ENCODE measurements around the gene LNPK.
"Not testable (repeated sequence)": the region's sequence is repeated elsewhere in the genome, so short reads cannot be mapped to it uniquely, and the experiment has no call there.

Gene LNPK

DNA sequence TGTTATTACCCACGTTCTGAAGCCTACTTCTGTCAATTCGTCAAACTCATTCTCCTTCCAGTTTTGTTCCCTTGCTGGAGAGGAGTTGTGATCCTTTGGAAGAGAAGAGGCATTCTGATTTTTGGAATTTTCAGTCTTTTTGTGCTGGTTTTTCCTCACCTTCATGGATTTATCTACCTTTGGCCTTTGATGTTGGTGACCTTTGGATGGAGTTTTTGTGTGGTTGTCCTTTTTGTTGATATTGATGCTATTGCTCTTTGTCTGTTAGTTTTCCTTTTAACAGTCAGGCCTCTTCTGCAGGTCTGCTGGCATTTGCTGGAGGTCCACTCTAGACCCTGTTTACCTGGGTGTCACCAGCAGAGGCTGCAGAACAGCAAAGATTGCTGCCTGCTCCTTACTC, 88.8 kb downstream of the LNPK start:
- DNase-seq (ENCODE audit: low read depth in 1 of 2, low spot score in 1 of 2), result not testable (repeated sequence)

DNA sequence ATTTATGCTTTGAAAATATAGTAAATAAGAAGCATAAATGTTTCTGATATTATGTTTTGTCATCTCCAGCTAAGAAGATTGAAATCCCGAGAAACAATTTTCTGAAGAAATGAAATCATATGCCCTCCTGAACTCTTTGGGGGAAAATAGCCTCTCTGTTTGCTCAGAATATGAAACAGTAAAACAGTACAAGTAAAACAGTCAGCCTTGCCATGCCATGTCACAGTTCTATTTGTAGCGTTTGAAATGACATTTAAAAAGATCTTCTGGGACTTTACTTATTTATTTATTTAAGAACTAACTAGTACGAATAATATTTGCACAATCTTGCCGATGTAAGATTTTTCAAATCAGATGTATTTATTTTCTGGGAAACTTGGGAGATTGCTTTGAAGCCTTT, 98.0 kb downstream of the LNPK start:
- DNase-seq (ENCODE audit: low read depth in 1 of 2, low spot score in 1 of 2), result no peak

DNA sequence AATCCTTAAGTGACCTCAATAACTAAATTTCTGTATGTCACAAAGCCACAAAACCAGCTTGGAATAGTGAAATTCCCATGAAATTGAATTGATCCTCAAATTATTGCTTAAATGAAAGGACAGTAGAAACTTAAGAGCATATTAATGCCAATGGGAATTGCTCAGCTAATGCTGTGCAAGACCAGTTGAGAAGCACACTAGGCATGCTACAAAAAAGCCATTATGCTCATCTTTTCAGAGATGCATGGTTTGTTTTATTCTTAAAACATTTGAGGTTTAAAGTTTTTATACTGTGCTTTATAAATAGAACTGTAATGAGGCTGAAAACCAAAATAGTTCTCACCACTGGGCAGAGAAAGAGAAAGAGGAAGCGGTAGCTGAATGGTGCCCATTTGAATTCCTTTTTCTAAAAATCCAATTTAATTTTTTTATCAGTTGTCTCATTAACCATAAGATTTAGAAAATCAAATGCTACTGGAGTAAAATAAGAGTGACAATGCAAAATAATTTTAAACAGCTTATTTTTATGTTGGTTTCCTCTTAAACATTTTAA, 98.6 kb downstream of the LNPK start:
- DNase-seq (ENCODE audit: low read depth in 1 of 2, low spot score in 1 of 2), result no peak

DNA sequence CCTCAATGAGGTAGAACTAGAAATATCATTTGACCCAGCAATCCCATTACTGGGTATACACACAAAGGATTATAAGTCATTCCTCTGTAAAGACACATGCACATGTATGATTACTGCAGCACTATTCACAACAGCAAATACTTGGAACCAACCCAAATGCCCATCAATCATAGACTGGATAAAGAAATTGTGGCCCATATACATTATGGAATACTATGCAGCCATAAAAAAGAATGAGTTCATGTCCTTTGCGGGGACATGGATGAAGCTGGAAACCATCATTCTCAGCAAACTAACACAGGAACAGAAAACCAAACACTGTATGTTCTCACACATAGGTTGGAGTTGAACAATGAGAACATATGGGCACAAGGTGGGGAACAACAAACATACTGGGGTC, 106.1 kb downstream of the LNPK start:
- not testable (repeated sequence) for DNase-seq (ENCODE audit: low read depth in 1 of 2, low spot score in 1 of 2)

DNA sequence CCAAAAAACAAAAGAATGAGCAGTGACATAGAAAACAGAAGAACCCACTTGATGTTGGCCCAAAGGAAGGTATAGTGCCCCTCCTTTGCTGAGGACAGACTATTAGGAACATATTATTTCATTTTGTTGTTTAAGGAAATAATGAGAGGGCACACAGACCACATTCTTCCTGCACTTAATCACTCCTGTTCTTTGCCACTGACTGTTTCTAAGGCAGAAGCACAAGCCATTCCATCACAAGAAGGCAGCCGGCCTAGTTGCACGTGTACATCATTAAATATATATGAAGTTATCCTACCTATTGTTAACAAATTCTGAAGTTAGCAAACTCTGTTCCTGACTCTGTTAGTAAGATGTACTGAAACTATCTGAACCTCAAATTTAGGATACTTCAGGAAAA, 110.0 kb downstream of the LNPK start:
- no peak for DNase-seq (ENCODE audit: low read depth in 1 of 2, low spot score in 1 of 2)

DNA sequence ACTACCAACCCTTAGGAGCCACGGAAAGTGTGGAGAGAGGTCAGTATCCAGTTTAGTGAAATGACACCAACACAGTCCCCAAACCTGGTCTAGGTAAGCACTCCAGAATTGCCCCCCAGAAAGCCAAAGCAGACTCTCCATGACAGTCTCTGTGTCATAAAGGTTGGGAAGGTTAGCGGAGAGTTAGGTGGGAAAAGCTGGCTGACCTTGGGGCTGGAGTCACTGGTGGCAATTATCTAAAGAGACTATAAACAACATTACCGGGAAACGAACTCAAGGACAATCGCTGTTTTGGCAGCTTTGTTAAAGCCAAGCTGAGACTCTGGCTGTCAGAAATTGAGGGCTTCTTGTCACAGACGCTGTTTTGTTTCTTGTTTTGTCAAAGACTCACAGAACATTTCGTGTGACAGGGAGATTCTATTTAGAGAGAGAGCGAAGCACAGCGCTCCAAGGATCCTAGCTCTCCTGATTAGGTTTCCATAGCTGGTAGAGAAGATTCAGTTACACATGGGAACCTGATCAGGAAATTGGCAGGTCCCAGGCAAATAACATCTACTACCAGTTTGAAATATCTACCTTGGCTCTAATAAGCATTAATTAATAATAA, 111.3 kb downstream of the LNPK start:
- DNase-seq (ENCODE audit: low read depth in 1 of 2, low spot score in 1 of 2), result no peak

DNA sequence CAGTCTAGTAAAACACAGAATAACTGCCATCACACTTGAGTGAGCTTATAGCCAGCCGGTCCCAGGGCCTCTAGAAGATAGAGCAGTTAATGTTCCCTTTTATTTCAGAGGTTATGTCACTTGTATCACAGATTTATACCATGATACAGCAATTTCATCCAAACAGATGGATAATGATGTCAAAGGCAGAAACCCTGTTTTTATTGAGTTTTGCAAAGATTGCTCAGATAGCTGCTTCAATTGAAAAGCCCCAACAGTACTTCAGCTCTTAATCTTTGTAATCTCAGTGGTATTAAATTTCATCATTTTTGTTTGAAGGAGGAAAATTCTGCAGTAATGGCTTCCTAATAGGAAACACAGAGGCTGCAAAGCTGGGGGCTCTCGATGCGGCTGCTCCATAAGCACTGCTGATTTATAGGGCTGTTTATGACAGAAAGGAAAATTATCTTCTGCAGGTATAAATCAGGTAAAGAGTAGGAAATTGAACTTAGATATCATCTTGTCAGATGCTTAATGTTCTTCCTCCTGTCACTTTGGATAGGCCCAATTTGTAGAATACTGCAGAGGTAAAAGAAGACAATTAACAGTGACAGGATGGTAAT, 112.3 kb downstream of the LNPK start:
- no peak for DNase-seq (ENCODE audit: low read depth in 1 of 2, low spot score in 1 of 2)

DNA sequence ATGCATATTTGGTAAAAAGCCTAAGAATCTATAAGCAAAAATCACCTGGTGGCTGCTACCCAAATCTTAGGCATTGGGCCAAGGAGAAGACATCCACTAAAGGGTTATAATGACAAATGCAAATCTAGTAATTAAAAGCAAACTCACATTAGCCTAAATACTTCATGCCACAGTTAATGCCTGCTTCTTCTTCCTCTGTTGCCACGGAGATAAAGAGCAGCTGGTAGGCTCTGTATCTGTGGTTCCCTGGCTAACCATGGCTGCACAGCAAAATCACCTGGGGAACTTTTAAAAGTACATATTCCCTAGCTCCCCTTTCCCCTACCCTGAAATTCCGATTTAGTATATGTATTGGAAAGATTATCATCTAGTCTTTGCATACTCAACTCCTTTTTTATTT, 114.3 kb downstream of the LNPK start:
- DNase-seq (ENCODE audit: low read depth in 1 of 2, low spot score in 1 of 2), result no peak

DNA sequence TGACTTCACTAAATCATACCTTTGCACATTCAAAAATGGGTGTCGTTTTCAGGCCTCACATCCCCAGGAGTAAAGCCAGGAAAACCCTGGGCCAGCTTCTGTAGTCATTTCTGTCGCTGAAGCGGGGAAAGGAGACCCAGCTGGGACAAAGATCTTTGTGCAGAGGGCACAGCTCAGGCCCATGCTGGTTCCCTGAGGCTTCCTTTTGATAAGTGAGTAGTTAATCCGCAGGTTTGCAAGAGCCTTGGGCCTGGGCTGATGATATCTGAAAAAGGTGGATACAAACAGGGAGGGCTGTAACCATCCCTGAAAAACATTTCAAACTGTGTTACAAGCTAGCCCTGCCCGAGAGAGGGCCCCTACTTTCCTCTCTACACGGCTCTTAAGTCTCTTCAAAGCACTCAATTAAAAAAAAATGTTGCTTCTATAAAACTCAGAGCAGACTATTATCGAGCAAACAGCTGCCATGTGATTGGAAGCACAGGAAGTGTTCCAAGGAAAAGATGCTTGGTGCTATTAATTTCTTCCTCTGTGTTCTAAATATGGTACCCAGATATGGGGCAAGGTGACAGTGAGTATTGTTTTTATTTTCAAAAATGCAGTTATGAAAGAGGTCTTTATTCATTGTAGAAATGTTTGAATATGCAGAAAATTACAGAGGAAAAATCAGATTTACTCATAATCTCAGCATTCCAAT, 117.2 kb downstream of the LNPK start:
- DNase-seq (ENCODE audit: low read depth in 1 of 2, low spot score in 1 of 2), result no peak

DNA sequence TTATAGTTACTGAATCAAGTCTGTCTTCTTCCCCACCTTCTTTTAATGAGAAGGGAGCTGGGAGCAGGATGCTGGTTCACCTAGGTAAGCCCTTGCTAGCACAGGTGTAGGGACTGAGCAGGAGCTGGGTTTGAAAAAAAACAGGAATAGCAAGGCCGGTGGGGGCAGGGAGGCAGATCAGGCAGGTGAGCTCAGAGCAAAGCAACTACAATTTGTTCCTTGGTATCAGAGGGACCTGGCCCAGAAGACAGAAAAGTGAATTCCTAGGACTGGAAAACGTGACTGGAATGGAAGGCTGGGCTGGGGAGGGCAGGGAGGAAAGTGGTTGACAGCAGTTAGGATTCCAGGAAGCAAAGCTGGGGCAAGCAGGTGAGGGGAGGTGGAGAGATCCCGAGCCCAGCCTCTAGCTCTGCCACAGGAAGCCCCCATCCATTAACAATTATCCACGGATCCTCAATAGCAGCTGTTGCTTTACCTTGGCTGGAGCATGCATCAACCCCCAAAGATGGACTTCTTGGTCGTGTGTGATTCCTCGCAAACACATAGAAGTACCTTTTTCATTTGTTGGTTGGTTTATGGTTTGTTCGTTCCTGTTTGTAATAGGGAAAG, 118.4 kb downstream of the LNPK start:
- DNase-seq (ENCODE audit: low read depth in 1 of 2, low spot score in 1 of 2), result no peak

DNA sequence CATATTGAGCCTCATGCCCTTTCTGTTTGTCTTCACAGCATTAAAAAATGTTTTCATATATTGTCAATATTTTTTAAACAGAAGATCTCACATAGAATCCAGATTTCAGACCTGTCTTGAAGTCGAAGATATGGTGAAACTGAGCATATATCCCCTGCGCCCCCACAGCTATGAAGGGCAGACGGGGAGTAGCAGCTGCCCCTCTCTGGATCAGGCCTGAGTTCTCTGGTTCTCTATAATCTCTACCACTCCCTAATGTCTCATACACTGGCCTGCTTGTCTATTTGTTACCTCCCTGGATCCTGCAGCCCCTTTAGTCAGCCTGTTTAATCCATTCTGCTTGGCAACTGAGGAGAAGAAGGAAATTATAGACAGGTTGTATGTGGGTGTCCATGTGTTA, 122.4 kb downstream of the LNPK start:
- no peak for DNase-seq (ENCODE audit: low read depth in 1 of 2, low spot score in 1 of 2)

DNA sequence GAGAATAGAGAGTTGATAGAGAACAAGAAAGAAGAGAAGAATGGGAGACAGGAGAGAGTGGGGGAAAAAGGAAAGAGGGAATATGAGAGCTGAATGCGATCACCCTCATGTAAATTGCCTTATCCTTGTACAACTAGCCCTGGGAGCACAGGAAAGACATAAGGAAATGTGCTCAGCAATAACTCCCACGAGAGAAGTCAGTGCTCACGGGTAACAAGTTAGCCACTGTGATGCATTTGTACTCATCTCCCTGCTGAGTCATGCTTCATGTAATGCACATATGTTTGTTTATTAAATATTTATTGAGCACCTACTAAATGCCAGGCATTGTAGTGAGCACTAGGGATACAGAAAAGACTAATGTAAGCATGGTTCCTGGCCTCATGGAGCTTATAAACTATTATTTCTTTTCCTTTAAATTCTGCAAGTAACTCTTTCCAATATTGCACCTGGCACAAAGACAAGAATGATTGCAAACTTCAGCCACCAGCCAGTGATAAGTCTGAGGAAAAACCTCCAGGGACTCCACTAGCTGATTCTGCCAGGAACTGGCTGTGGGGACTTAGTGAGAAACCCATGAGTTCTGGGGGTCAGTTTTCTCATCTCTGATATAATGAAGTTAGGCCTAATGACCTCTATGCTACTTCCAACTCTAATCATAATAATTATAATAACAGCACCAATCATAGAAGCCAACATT, 124.1 kb downstream of the LNPK start:
- no peak for DNase-seq (ENCODE audit: low read depth in 1 of 2, low spot score in 1 of 2)

DNA sequence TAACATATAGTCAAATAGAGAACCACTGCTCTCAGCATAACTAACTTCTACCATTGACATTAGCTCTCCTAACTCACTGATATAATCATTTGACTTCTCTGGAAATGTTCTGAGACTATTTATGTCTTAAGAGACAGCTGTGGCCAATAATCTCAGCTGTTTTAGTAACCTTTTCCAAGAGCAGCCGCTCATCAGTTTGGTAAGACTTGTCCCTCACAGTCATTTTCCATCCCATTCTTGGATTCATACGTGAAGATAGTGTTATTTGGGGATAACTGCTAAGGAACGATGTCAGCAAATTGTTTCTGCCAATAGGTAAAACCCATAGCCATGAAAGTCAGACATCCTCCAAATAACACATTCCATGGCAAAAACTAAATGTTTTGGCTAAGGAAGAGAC, 127.8 kb downstream of the LNPK start:
- DNase-seq (ENCODE audit: low read depth in 1 of 2, low spot score in 1 of 2), result no peak
